Dendritic cell treated with granulocyte-macrophage colony-stimulating factor and Interleukin-4, amounts not matched to agents 40 ng/mL and 50 ng/mL, for 4 days (primary cell): ENCODE results near the gene CDK15.

ENCODE experiments used
- H3K27ac Mint-ChIP-seq: one replicate; pipeline ENCODE4 v1.8.0; 2022; ENCODE audit warnings: mild to moderate bottlenecking, mixed read lengths
- H3K27me3 Mint-ChIP-seq: one replicate; pipeline ENCODE4 v1.8.0; 2022; ENCODE audit warnings: mild to moderate bottlenecking, mixed read lengths
- H3K36me3 Mint-ChIP-seq: one replicate; pipeline ENCODE4 v1.8.0; 2022; ENCODE audit warnings: low read depth, mixed read lengths
- H3K4me1 Mint-ChIP-seq: one replicate; pipeline ENCODE4 v1.8.0; 2022; ENCODE audit warnings: low read depth, mixed read lengths
- H3K4me3 Mint-ChIP-seq: one replicate; pipeline ENCODE4 v1.8.0; 2022; ENCODE audit warnings: mild to moderate bottlenecking, moderate library complexity, mixed read lengths
- H3K9me3 Mint-ChIP-seq: one replicate; pipeline ENCODE4 v1.8.0; 2022; ENCODE audit warnings: mixed read lengths
- intact Hi-C: fragments of 100-400 bp; cut with micrococcal nuclease; formaldehyde crosslinking; loops from one replicate; pipeline ENCODE4 v1.15.0; 2022

Gene CDK15

DNA sequence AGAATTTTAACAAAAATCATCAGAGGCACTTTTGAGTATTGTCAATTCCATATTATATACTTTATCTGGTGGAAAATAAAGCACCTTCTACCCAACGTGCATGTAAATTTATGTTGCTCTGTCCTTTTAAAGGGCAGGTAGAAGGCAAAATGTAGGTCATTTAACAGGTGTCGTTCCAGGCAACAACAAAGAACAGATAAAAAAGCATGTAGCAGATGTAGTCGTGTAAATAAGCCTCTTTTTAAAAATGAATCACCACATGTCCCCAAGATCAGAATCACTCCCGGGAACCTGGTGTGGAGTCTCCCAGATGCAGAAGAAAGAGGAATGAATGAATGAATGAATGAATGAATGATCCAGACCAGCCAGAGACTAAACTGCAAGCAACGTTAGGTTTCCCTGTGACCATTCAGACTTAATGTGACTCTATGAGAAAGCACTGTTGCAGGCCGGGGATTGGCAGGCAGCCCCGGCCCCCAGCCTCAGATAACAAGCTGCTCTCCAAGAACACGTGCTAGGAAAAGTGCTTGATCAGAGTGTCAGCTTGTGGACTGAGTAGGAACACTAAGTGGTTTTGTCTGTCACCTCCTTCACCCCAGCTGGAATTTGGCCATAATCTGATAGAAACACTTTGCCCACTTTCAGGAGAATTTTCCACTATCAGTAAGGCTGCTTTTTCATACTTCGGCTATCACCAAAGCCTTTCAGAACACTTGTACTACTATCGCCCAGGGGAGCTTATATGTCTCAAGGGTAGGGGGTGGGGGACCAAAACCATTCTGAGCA is 100.6 kb downstream of the CDK15 start:
- Mint-ChIP-seq H3K27ac (no peak overlapping the region), H3K27me3 (peaks cover 3% of the 10 kb centered on the region), H3K4me3 (no peak overlapping the region), H3K4me1 (peaks cover 10% of the 10 kb centered on the region), H3K9me3 (no peaks in the 10 kb centered on the region), H3K36me3 (no peaks in the 10 kb centered on the region)
- intact Hi-C loops = no loop called here

GRCh38 chr2:201907563-201907881 is 101.2 kb downstream of the CDK15 start:
- H3K27ac Mint-ChIP-seq = no peak overlapping the region
- peaks cover 10% of the 10 kb centered on the region for H3K4me1 Mint-ChIP-seq
- H3K36me3 Mint-ChIP-seq = no peaks in the 10 kb centered on the region
- peaks cover 3% of the 10 kb centered on the region for H3K27me3 Mint-ChIP-seq
- H3K4me3 Mint-ChIP-seq = no peak overlapping the region
- no peaks in the 10 kb centered on the region for H3K9me3 Mint-ChIP-seq
- intact Hi-C loops = no loop called here

GRCh38 chr2:201908901-201909300 is 102.6 kb downstream of the CDK15 start:
- peaks cover 10% of the 10 kb centered on the region for H3K4me1 Mint-ChIP-seq
- intact Hi-C loops = no loop called here
- no peak overlapping the region for H3K27ac Mint-ChIP-seq
- H3K9me3 Mint-ChIP-seq = no peaks in the 10 kb centered on the region
- no peak overlapping the region for H3K4me3 Mint-ChIP-seq
- peaks cover 3% of the 10 kb centered on the region for H3K27me3 Mint-ChIP-seq
- H3K36me3 Mint-ChIP-seq = no peaks in the 10 kb centered on the region

GRCh38 chr2:201909348-201909747 is 103.0 kb downstream of the CDK15 start:
- Mint-ChIP-seq H3K36me3 (no peaks in the 10 kb centered on the region), H3K4me1 (peaks cover 10% of the 10 kb centered on the region), H3K27me3 (peaks cover 2% of the 10 kb centered on the region), H3K27ac (no peak overlapping the region), H3K9me3 (no peaks in the 10 kb centered on the region), H3K4me3 (no peak overlapping the region)
- intact Hi-C loops = no loop called here

- H3K4me3 Mint-ChIP-seq = peak overlapping the region; percentile 48
- H3K27ac Mint-ChIP-seq = no peak overlapping the region
- intact Hi-C loops = no loop called here
- peaks cover 10% of the 10 kb centered on the region for H3K4me1 Mint-ChIP-seq
- H3K27me3 Mint-ChIP-seq = no peaks in the 10 kb centered on the region
- H3K9me3 Mint-ChIP-seq = no peaks in the 10 kb centered on the region
- no peaks in the 10 kb centered on the region for H3K36me3 Mint-ChIP-seq
Measured at GRCh38 chr2:201909961-201910361, 103.6 kb downstream of the CDK15 start.

DNA sequence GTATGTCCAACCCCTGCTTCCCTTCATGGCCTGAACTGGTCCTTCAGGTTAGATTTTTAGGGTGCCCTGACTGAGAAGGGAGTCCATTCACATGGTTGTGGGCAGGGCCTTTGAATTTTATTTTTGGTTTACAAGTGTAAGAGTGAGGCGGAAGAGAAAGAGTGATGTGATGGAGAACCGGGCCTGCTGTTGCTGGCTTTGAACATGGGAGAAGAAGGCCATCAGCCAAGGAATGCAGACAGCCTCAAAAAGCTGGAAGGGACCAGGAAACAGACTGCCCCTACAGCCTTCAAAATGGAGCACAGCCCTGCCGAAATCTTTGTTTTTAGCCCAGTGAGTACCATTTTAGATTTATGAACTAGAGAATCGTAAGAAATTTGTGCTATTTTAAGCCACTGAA is 105.0 kb downstream of the CDK15 start:
- Mint-ChIP-seq H3K4me1 (peaks cover 10% of the 10 kb centered on the region), H3K36me3 (no peaks in the 10 kb centered on the region), H3K4me3 (no peak overlapping the region), H3K27ac (no peak overlapping the region), H3K27me3 (no peaks in the 10 kb centered on the region), H3K9me3 (no peaks in the 10 kb centered on the region)
- intact Hi-C loops = no loop called here

- H3K4me1 Mint-ChIP-seq = peaks cover 10% of the 10 kb centered on the region
- H3K36me3 Mint-ChIP-seq = no peaks in the 10 kb centered on the region
- H3K9me3 Mint-ChIP-seq = no peaks in the 10 kb centered on the region
- H3K27ac Mint-ChIP-seq = no peak overlapping the region
- H3K4me3 Mint-ChIP-seq = no peak overlapping the region
- H3K27me3 Mint-ChIP-seq = no peaks in the 10 kb centered on the region
- intact Hi-C loops = no loop called here
Measured at GRCh38 chr2:201913201-201913600, 106.9 kb downstream of the CDK15 start.

GRCh38 chr2:201915446-201915845 is 109.1 kb downstream of the CDK15 start:
- H3K9me3 Mint-ChIP-seq = no peaks in the 10 kb centered on the region
- H3K4me3 Mint-ChIP-seq = no peak overlapping the region
- H3K36me3 Mint-ChIP-seq = no peaks in the 10 kb centered on the region
- H3K4me1 Mint-ChIP-seq = no peaks in the 10 kb centered on the region
- no peaks in the 10 kb centered on the region for H3K27me3 Mint-ChIP-seq
- no peak overlapping the region for H3K27ac Mint-ChIP-seq
- intact Hi-C loops = no loop called here

GRCh38 chr2:201916565-201916964 is 110.2 kb downstream of the CDK15 start:
- Mint-ChIP-seq H3K27ac (no peak overlapping the region), H3K4me1 (no peaks in the 10 kb centered on the region), H3K4me3 (no peak overlapping the region), H3K9me3 (no peaks in the 10 kb centered on the region), H3K36me3 (no peaks in the 10 kb centered on the region), H3K27me3 (no peaks in the 10 kb centered on the region)
- intact Hi-C loops = no loop called here

DNA sequence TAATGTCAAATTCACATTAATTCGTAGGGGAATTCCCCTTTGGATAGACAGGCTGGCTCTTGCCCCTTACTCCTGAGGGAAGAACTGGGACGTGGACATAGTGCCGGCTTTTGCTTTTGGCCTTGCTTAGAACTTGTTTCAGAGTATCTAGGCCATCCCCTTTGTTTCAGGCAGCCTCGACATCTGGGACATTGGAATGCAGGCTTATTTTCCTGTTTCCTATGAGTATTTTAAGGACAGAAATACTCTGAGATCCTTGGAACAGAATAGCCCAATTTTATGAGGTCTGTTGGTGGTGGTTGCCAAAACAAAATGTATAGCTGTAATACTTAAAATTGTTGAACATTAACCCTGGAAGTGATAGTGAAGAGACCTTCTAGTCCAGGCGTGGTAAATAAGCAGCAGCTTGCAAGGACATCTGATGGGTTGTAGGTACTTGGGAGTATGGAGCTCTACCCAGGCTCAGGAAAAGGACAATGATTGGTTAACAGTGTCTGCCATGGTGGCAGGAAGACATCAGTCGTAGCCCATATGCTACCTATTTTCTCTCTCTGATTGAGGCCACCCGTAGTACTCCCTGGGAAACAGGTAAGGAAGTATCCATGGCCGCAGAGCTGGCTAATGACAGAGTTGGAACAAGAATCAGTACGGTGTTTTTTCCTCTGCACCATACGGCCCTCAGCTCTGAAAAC is 112.4 kb downstream of the CDK15 start:
- Mint-ChIP-seq H3K4me1 (no peaks in the 10 kb centered on the region), H3K27ac (no peak overlapping the region), H3K4me3 (no peak overlapping the region)

GRCh38 chr2:201919308-201919634 is 112.9 kb downstream of the CDK15 start:
- Mint-ChIP-seq H3K27ac (no peak overlapping the region), H3K4me3 (no peak overlapping the region), H3K9me3 (no peaks in the 10 kb centered on the region), H3K27me3 (no peaks in the 10 kb centered on the region), H3K36me3 (no peaks in the 10 kb centered on the region), H3K4me1 (no peaks in the 10 kb centered on the region)
- intact Hi-C loops = no loop called here

More for the DNA sequence above, 112.4 kb downstream of the CDK15 start:
- no peaks in the 10 kb centered on the region for H3K9me3 Mint-ChIP-seq
- no peaks in the 10 kb centered on the region for H3K27me3 Mint-ChIP-seq
- intact Hi-C loops = no loop called here
- no peaks in the 10 kb centered on the region for H3K36me3 Mint-ChIP-seq

GRCh38 chr2:201923436-201924328 is 117.3 kb downstream of the CDK15 start:
- H3K27ac Mint-ChIP-seq = no peak overlapping the region
- no peaks in the 10 kb centered on the region for H3K4me1 Mint-ChIP-seq

GRCh38 chr2:201924453-201924852 is 118.1 kb downstream of the CDK15 start:
- Mint-ChIP-seq H3K27me3 (peaks cover 3% of the 10 kb centered on the region), H3K4me1 (no peaks in the 10 kb centered on the region), H3K4me3 (no peak overlapping the region), H3K36me3 (no peaks in the 10 kb centered on the region), H3K27ac (no peak overlapping the region), H3K9me3 (no peaks in the 10 kb centered on the region)
- intact Hi-C loops = no loop called here

More at GRCh38 chr2:201923436-201924328, 117.3 kb downstream of the CDK15 start:
- Mint-ChIP-seq H3K9me3 (no peaks in the 10 kb centered on the region), H3K36me3 (no peaks in the 10 kb centered on the region), H3K27me3 (peaks cover 3% of the 10 kb centered on the region), H3K4me3 (no peak overlapping the region)
- intact Hi-C loops = no loop called here

DNA sequence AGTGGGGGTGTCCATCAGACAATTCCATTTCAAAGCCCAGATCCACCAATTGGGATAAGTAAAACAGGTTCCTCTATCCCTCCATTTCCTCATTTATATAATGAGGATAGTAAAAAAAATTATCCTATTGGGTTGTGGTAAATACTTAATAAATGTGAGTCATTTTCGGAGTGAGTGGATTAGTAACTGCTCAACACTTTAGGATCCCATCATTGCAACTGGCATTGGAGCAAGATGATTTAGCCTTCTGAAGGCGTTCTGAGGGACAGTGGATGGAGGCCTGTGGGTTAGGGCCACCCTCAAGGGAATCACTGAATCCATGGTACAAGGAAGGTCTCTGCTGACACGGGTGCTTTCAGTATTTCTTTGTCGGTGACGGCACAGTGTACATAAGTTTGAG is 118.7 kb downstream of the CDK15 start:
- intact Hi-C loops = no loop called here

More for the DNA sequence above, 118.7 kb downstream of the CDK15 start:
- H3K36me3 Mint-ChIP-seq = no peaks in the 10 kb centered on the region
- H3K4me1 Mint-ChIP-seq = no peaks in the 10 kb centered on the region
- H3K9me3 Mint-ChIP-seq = no peaks in the 10 kb centered on the region
- H3K27ac Mint-ChIP-seq = no peak overlapping the region
- H3K27me3 Mint-ChIP-seq = peaks cover 3% of the 10 kb centered on the region
- H3K4me3 Mint-ChIP-seq = no peak overlapping the region
